ENCODE data around the gene CHST10. TPM values are rescaled to one million over a fixed set of nuclear protein-coding genes. Genes with fewer than 3 reads are reported as not detected.

CHST10 gene
- total and polyA plus RNA-seq, 10 of the 15 experiments (the other 5 are each of a cell fraction or from before 2014, with no cell fraction given) = 2.0 to 22.5 (median 15.7) TPM

GRCh38 chr2:100411841-100412292 is 5.6 kb downstream of the CHST10 start:
- H3K4me3 ChIP-seq = no peak overlapping the region
- H2AFZ ChIP-seq (ENCODE audit: control insufficient read depth, low read depth, low read length) = no peak overlapping the region
- WGBS (ENCODE audit: insufficient coverage, insufficient replicate concordance, low lambda C conversion rate, missing lambda C conversion rate) = 96% methylated on average over 5 of the region's 5 CpGs
- ATAC-seq (no peak), DNase-seq (ENCODE audit: low read depth, low spot score) (no peak), FAIRE-seq (no peak)
- in situ Hi-C loops (cut with MboI) (no loop called here), intact Hi-C loops (cut with micrococcal nuclease; ENCODE audit: unreplicated experiment) (no loop called here)
- ChIA-PET RAD21 (ENCODE audit: unreplicated experiment) (interaction anchor here (1.6 kb wide), 1 partner anchor 15 kb away, joined by 4 read pairs; no protein-coding TSS in a partner anchor), SMC1A (ENCODE audit: uncharacterized antibody, unreplicated experiment) (interaction anchor here (1.3 to 2.0 kb wide), 3 partner anchors 9 to 18 kb away, joined by 3 to 6 read pairs (median 4); no protein-coding TSS in a partner anchor), POLR2A (interaction anchor here (2.3 kb wide), 1 partner anchor 17 kb away, joined by 9 read pairs; no protein-coding TSS in a partner anchor), CTCF (interaction anchor here (1.0 to 3.6 kb wide), 4 partner anchors 10 to 149 kb away, joined by 3 to 15 read pairs (median 5); no protein-coding TSS in a partner anchor)
- H3K9me3 ChIP-seq (replicated peaks; ENCODE audit: control insufficient read depth, insufficient read depth, low read length) = no peaks in the 10 kb centered on the region
- H3K4me1 ChIP-seq (ENCODE audit: control insufficient read depth, insufficient read depth, low read length) = peaks cover 3% of the 10 kb centered on the region; the same call in 1 of the 2 replicates
- H3K27me3 ChIP-seq (replicated peaks in 1 of 2; ENCODE audit: control insufficient read depth in 2 of 2, insufficient read depth in 2 of 2, low read length in 1 of 2) = no peaks in the 10 kb centered on the region
- no peaks in the 10 kb centered on the region for H4K20me1 ChIP-seq (ENCODE audit: control insufficient read depth, insufficient read depth)
- no peak overlapping the region for H3K9ac ChIP-seq (ENCODE audit: control insufficient read depth, insufficient read depth, low read length)
- H3K4me2 ChIP-seq (ENCODE audit: control insufficient read depth, insufficient read depth) = no peak overlapping the region
- peaks cover 18% of the 10 kb centered on the region for H3K79me2 ChIP-seq (ENCODE audit: control insufficient read depth, insufficient read depth, low read length)
- H3K36me3 ChIP-seq (ENCODE audit: control insufficient read depth in 2 of 2, insufficient read depth in 2 of 2, low read length in 1 of 2) = peaks cover 3 to 4% of the 10 kb centered on the region in 2 experiments; a peak in 2 of 4 replicates
- no TSS peak for BruUV-seq (replicated peaks)
- TF ChIP-seq E2F4 (IDR thresholded peaks at IDR 0.05; ENCODE audit: low read depth, low read length) = no peak
- TF ChIP-seq BCL11A (IDR thresholded peaks at IDR 0.05; ENCODE audit: low read depth, low read length) = no peak
- no peak for TF ChIP-seq DPF2 (IDR thresholded peaks at IDR 0.05)
- TF ChIP-seq E2F8 (IDR thresholded peaks at IDR 0.05; ENCODE audit: low read depth, partially characterized antibody) = no peak
- TF ChIP-seq ELK1 (IDR thresholded peaks at IDR 0.05; ENCODE audit: low read depth, low read length) = no peak
- TF ChIP-seq SRF (IDR thresholded peaks at IDR 0.05; ENCODE audit: low read depth in 2 of 2, low read length in 2 of 2) = no peak
- TF ChIP-seq BHLHE40 (IDR thresholded peaks at IDR 0.05; ENCODE audit: borderline replicate concordance in 1 of 2, low read depth in 2 of 2, low read length in 1 of 2) = no peak
- TF ChIP-seq RBBP5 (conservative IDR thresholded peaks at IDR 0.05) = no peak
- no peak for TF ChIP-seq CUX1 (IDR thresholded peaks at IDR 0.05; ENCODE audit: insufficient replicate concordance, low read depth, low read length)
- TF ChIP-seq PML (IDR thresholded peaks at IDR 0.05; ENCODE audit: low read length) = no peak
- TF ChIP-seq CHD1 (IDR thresholded peaks at IDR 0.05; ENCODE audit: low read depth, low read length) = no peak
- no peak for TF ChIP-seq IRF4 (IDR thresholded peaks at IDR 0.05; ENCODE audit: low read depth, low read length)
- no peak for TF ChIP-seq RB1 (IDR thresholded peaks at IDR 0.05; ENCODE audit: borderline replicate concordance)
- TF ChIP-seq POLR2A (IDR thresholded peaks at IDR 0.05; ENCODE audit: low read depth, low read length) = no peak
- TF ChIP-seq SMAD1 (IDR thresholded peaks at IDR 0.05; ENCODE audit: low read depth, partially characterized antibody) = no peak
- H3K27ac ChIP-seq (ENCODE audit: control insufficient read depth, insufficient read depth) = no peak overlapping the region

Measured in GM12878 (cell line).